Kidney (tissue), 14 donors: ENCODE measurements around the gene THEMIS2. TPM values are rescaled to one million over a fixed set of nuclear protein-coding genes. Genes with fewer than 3 reads are reported as not detected.
"Not testable (repeated sequence)": the region's sequence is repeated elsewhere in the genome, so short reads cannot be mapped to it uniquely, and the experiment has no call there.

Experiments
- DNase-seq, 5 donors: peaks; one replicate each; pipeline ENCODE4 v3.0.0-alpha.2; 2013 to 2020
- FAIRE-seq: peaks from 2 replicates; lab custom pipeline; 2012; peaks lifted over from hg19 to GRCh38; lab: Jason Lieb, UNC
- H3K27ac ChIP-seq, 2 donors: one replicate each; pipeline ENCODE4 v1.7.0; 2013; ENCODE audit warnings: low read depth in 2 of 2, low read length in 2 of 2, inconsistent platforms in 1 of 2
- H3K27me3 ChIP-seq: one replicate; pipeline ENCODE4 v1.7.1; 2013; ENCODE audit warnings: low read length, inconsistent platforms; ENCODE audit not compliant: control insufficient read depth, insufficient read depth
- H3K36me3 ChIP-seq, 3 donors: one replicate each; pipeline versions ENCODE4 v1.7.0 to v1.7.1; 2013; ENCODE audit warnings: low read length in 3 of 3, control low read depth in 1 of 3, inconsistent platforms in 1 of 3; ENCODE audit not compliant: insufficient read depth in 3 of 3, control insufficient read depth in 2 of 3
- H3K4me1 ChIP-seq, 3 donors: one replicate each; pipeline versions ENCODE4 v1.7.0 to v1.7.1; 2013; ENCODE audit warnings: low read length in 3 of 3, inconsistent platforms in 1 of 3, low read depth in 1 of 3; ENCODE audit not compliant: control insufficient read depth in 2 of 3, insufficient read depth in 2 of 3
- H3K4me3 ChIP-seq, 3 donors: one replicate each; pipeline versions ENCODE4 v1.7.0 to v1.8.1; 2013; ENCODE audit warnings: low read length in 3 of 3, control low read depth in 1 of 3, inconsistent platforms in 1 of 3
- H3K9ac ChIP-seq, 3 donors: one replicate each; pipeline versions ENCODE4 v1.7.0 to v1.7.1; 2013; ENCODE audit warnings: low read length in 3 of 3, control low read depth in 1 of 3, inconsistent platforms in 1 of 3
- H3K9me3 ChIP-seq, 3 donors: one replicate each; pipeline versions ENCODE4 v1.7.0 to v1.7.1; 2013; ENCODE audit warnings: low read length in 3 of 3, control low read depth in 1 of 3, inconsistent platforms in 1 of 3; ENCODE audit not compliant: control insufficient read depth in 2 of 3, insufficient read depth in 1 of 3
- intact Hi-C: fragments of 100-400 bp; cut with DNase I; formaldehyde crosslinking; loops from one replicate; pipeline ENCODE4 v1.11.1; 2022
- polyA plus RNA-seq: library from polyadenylated mRNA; stranded (reverse); fragments of 350-450 nt; fragmentation: Illumina TruSeq; extraction: RNeasy Lipid Tissue Mini Kit (QIAGEN cat#74804); gene quantifications from one replicate; pipeline ENCODE4 v1.2.3, GENCODE V29; 2014; ENCODE audit warnings: low read depth, low replicate concordance; ENCODE audit not compliant: insufficient read depth
- total RNA-seq: library from RNA; stranded (reverse); fragmentation: NEBNext Ultra II Directional; extraction: Animal tissue kit (Norgen Biotek cat#: 25700); gene quantifications from one replicate; pipeline ENCODE4 v1.2.1, GENCODE V29; 2021
- TF ChIP-seq, protein P1 (sequence below): IDR thresholded peaks from 3 replicates; pipeline ENCODE4 v1.5.1; 2012; ENCODE audit warnings: mild to moderate bottlenecking, moderate library complexity, borderline replicate concordance; ENCODE audit not compliant: insufficient read depth; ENCODE audit errors: extremely low read depth
- donor health status: control.
- donor health status: control.
- donor health status: control.
- donor health status: control.
- donor health status: control.
- donor health status: DM: yes; HTN: yes; CAD: no.
- donor health status: Normal renal cell carcinoma (clear cell type).

THEMIS2 gene
- total and polyA plus RNA-seq, 2 donors from 2014 or later: 5.2 to 47.2 TPM

DNA sequence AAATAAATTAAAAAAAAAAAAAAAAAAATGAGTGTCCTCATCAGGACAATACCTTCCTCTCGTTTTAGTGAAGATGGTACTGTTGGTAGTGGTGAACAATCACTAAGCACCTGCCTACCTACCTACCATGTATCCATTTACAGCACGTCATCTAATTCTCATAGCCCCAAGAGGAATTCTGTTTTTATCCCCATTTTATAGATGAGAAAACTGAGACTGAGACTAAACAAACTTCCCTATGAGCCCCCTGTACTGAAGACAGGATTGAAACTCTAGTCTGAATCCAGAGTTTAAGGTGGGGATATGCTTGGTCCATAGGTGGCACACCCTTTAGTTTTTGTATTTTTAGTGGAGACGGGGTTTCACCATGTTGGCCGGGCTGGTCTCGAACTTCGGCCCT, 17.3 kb upstream of the THEMIS2 start:
- intact Hi-C loops: loop anchor here (10.0 kb wide), 1 partner anchor 120 kb away; no protein-coding TSS in a partner anchor
- Histone ChIP-seq H3K9ac (no peak overlapping the region), H3K9me3 (no peaks in the 10 kb centered on the region), H3K36me3 (peaks cover 0 to 11% (median 6%) of the 10 kb centered on the region in 3 donors), H3K27ac (no peak overlapping the region), H3K27me3 (no peaks in the 10 kb centered on the region), H3K4me1 (no peaks in the 10 kb centered on the region), H3K4me3 (no peak overlapping the region)
- TF ChIP-seq, protein P1, sequence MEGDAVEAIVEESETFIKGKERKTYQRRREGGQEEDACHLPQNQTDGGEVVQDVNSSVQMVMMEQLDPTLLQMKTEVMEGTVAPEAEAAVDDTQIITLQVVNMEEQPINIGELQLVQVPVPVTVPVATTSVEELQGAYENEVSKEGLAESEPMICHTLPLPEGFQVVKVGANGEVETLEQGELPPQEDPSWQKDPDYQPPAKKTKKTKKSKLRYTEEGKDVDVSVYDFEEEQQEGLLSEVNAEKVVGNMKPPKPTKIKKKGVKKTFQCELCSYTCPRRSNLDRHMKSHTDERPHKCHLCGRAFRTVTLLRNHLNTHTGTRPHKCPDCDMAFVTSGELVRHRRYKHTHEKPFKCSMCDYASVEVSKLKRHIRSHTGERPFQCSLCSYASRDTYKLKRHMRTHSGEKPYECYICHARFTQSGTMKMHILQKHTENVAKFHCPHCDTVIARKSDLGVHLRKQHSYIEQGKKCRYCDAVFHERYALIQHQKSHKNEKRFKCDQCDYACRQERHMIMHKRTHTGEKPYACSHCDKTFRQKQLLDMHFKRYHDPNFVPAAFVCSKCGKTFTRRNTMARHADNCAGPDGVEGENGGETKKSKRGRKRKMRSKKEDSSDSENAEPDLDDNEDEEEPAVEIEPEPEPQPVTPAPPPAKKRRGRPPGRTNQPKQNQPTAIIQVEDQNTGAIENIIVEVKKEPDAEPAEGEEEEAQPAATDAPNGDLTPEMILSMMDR: no peak
- DNase-seq (no peak), FAIRE-seq (no peak)

DNA sequence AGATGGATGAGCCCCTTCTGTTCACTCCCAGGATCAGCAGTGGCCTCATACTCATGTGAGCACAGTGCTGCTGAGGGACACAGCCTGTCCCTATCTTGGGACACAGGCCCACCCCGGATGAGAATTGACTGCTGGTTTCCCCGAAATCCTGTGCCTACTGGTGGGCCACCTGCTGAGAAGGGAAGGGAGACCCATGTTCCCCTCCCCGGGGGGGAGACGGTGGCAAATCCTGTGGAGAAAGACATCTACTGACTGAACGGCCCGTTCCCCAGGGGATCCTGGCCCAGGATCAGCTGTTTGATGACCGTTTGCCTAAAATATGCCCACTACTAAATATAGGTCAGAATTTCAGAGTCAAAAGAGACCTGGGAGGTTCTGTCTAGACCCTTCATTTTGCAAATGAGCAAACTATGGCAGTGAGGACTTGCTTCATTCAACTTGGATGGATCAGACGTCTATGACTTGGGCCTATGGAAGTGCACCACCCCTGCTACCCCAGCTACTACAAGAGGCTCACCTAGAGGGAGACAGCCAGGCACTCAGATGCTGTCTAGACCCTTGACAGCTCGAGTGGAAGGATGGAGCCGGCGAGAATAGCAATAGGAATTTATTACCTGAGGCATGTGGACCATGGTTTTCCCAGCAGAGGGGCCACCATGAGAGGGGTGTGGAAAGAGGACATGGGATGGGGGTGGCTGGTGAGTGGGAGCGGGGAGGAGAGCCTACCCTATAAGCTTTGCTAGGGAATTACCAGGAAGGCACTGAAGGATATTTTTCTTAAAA, 15.6 kb upstream of the THEMIS2 start:
- TF ChIP-seq, protein P1: no peak
- no peak overlapping the region for H3K27ac ChIP-seq
- FAIRE-seq (no peak), DNase-seq (no peak)
- peaks cover 0 to 1% (median 1%) of the 10 kb centered on the region in 3 donors for H3K36me3 ChIP-seq
- intact Hi-C loops: loop anchor here (10.0 kb wide), 1 partner anchor 118 kb away; no protein-coding TSS in a partner anchor
- H3K9me3 ChIP-seq: no peaks in the 10 kb centered on the region
- no peak overlapping the region for H3K9ac ChIP-seq
- no peaks in the 10 kb centered on the region for H3K4me1 ChIP-seq
- no peak overlapping the region for H3K4me3 ChIP-seq
- no peaks in the 10 kb centered on the region for H3K27me3 ChIP-seq

DNA sequence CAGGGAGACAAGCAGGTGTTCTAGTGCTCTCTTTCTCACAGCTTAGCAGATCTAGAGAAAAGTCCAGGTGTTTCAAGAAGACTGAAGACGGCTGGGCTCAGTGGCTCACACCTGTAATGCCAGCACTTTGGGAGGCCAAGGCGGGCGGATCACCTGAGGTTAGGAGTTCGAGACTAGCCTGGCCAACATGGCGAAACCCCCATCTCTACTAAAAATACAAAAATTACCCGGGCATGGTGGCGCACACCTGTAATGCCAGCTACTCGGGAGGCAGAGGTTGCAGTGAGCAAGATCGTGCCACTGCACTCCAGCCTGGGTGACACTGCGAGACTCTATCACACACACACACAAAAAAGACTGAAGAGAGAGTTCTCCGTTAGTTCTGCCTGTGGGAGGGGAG, 14.8 kb upstream of the THEMIS2 start:
- H3K27ac ChIP-seq, H3K27me3 ChIP-seq, H3K9me3 ChIP-seq, DNase-seq, H3K9ac ChIP-seq, FAIRE-seq, H3K4me3 ChIP-seq, H3K4me1 ChIP-seq, H3K36me3 ChIP-seq: not testable (repeated sequence)
- intact Hi-C loops: loop anchor here (10.0 kb wide), 1 partner anchor 117 kb away; no protein-coding TSS in a partner anchor
